GM12878 (cell line): Measurements from ENCODE around the gene KRTAP4-7.

Source experiments
- CEBPB ChIP-seq, 2 experiments: fragments of 150-350 bp in 1 of 2; IDR thresholded peaks; 2 replicates each; pipeline ENCODE4 v1.6.1; 2012 to 2014; ENCODE audit warnings: low read depth in 2 of 2, low read length in 2 of 2, borderline replicate concordance in 1 of 2, inconsistent platforms in 1 of 2
- PAX8 ChIP-seq: fragments of 450-650 bp; IDR thresholded peaks from 2 replicates; pipeline ENCODE4 v1.6.1; 2017; ENCODE audit warnings: mild to moderate bottlenecking, moderate library complexity
- RAD21 ChIP-seq: IDR thresholded peaks from 2 replicates; pipeline ENCODE4 v1.6.1; 2011; ENCODE audit warnings: mild to moderate bottlenecking, low read depth, low read length, moderate library complexity; ENCODE audit not compliant: insufficient read depth
- TCF12 ChIP-seq: IDR thresholded peaks from 2 replicates; pipeline ENCODE4 v1.6.1; 2011; ENCODE audit warnings: low read depth, mild to moderate bottlenecking, low read length
- ZZZ3 ChIP-seq: IDR thresholded peaks from 2 replicates; pipeline ENCODE4 v1.6.1; 2011; ENCODE audit warnings: low read depth; ENCODE audit not compliant: control insufficient read depth, insufficient read length

- TF ChIP-seq PAX8 (no peak), RAD21 (no peak), ZZZ3 (no peak), TCF12 (no peak), CEBPB (IDR thresholded peaks at IDR 0.05; ENCODE audit: borderline replicate concordance in 1 of 2, low read depth in 2 of 2, low read length in 2 of 2) (no peak)
These were observed 27.4 kb downstream of the KRTAP4-7 start for GRCh38 chr17:41111151-41111885.
